Activated B cell treated with CpG ODN at 0.5 μM for 24 hours (primary cell): Measurements from ENCODE around the gene ZCCHC17. TPM values are rescaled to one million over a fixed set of nuclear protein-coding genes. Genes with fewer than 3 reads are reported as not detected.

Experiments
- ATAC-seq: fragments of 200-7000 bp; cut with Tn5 transposase; one replicate; pipeline ENCODE4 v1.10.0; 2021; ENCODE audit warnings: low read depth, mild to moderate bottlenecking, moderate library complexity
- CTCF ChIA-PET: fragments of 350-600 bp; sonication (Branson Sonifier 250); formaldehyde crosslinking; loops from one replicate; lab custom pipeline; 2021; ENCODE audit warnings: antibody characterized with exemption; lab: Charles Lee
- POLR2A ChIA-PET: fragments of 350-600 bp; sonication (Branson Sonifier 250); formaldehyde crosslinking; loops from one replicate; lab custom pipeline; 2021; ENCODE audit warnings: antibody characterized with exemption; lab: Charles Lee
- DNase-seq: peaks from one replicate; pipeline ENCODE4 v3.0.0; 2022
- H3K27ac Mint-ChIP-seq: one replicate; pipeline ENCODE4 v1.8.0; 2020; ENCODE audit warnings: mixed read lengths
- H3K27me3 Mint-ChIP-seq: one replicate; pipeline ENCODE4 v1.8.0; 2021; ENCODE audit warnings: mixed read lengths
- H3K36me3 Mint-ChIP-seq: one replicate; pipeline ENCODE4 v1.8.0; 2021; ENCODE audit warnings: low read depth, mixed read lengths
- H3K4me1 Mint-ChIP-seq: one replicate; pipeline ENCODE4 v1.8.0; 2021; ENCODE audit warnings: mixed read lengths
- H3K4me3 Mint-ChIP-seq: one replicate; pipeline ENCODE4 v1.8.0; 2020; ENCODE audit warnings: mild to moderate bottlenecking, mixed read lengths
- H3K9me3 Mint-ChIP-seq: one replicate; pipeline ENCODE4 v1.8.0; 2020; ENCODE audit warnings: mixed read lengths
- CTCF ChIP-seq: fragments of 200-600 bp; IDR thresholded peaks from one replicate; pipeline ENCODE4 v1.8.0; 2022; ENCODE audit warnings: antibody characterized with exemption, mild to moderate bottlenecking
- intact Hi-C: fragments of 100-400 bp; cut with micrococcal nuclease; formaldehyde crosslinking; loops from one replicate; pipeline ENCODE4 v1.15.1; 2024
- total RNA-seq: library from RNA; stranded (reverse); gene quantifications from 2 replicates; pipeline ENCODE4 v1.2.3, GENCODE V29; 2022

Gene ZCCHC17
- total RNA-seq, 1 donor from 2014 or later: 19.5 TPM

- H3K27me3 Mint-ChIP-seq: peaks cover 56% of the 10 kb centered on the region
- ChIA-PET CTCF (interaction anchor here (0.9 to 1.4 kb wide), 3 partner anchors 9 to 19 kb away, joined by 3 to 4 read pairs (median 4); no protein-coding TSS in a partner anchor), POLR2A (no interaction called here)
- no peak for TF ChIP-seq CTCF
- peak; percentile 27 for DNase-seq
- no peak overlapping the region for H3K27ac Mint-ChIP-seq
- intact Hi-C loops: no loop called here
- no peaks in the 10 kb centered on the region for H3K36me3 Mint-ChIP-seq
- H3K9me3 Mint-ChIP-seq: no peaks in the 10 kb centered on the region
- peak overlapping the region; percentile 86 for H3K4me3 Mint-ChIP-seq
- peak; percentile 45 for ATAC-seq
- peaks cover 10% of the 10 kb centered on the region for H3K4me1 Mint-ChIP-seq
Measured at GRCh38 chr1:31413405-31414001, 116.7 kb downstream of the ZCCHC17 start.

Other genes with a start within 250 kb of the ZCCHC17 start
- 132 and 137 TPM in 2 replicates for gene PUM1, start 231.3 kb upstream of the ZCCHC17 start, total RNA-seq
- not detected in 2 replicates for gene NKAIN1, start 57.1 kb upstream of the ZCCHC17 start, total RNA-seq
- 83.2 and 85.1 TPM in 2 replicates for gene SNRNP40, start 244 bp upstream of the ZCCHC17 start, total RNA-seq
- 0.49 TPM in 1 of 2 replicates, not detected in the other for gene FABP3, start 76.0 kb downstream of the ZCCHC17 start, total RNA-seq
- 0.11 and 0.17 TPM in 2 replicates for gene SERINC2, start 116.2 kb downstream of the ZCCHC17 start, total RNA-seq